ENCODE measurements around the gene SLC6A6.

The SLC6A6 gene

GRCh38 chr3:14478956-14479550 lies 76.6 kb downstream of the SLC6A6 start:
- Histone ChIP-seq H3K27ac (no peak overlapping the region), H3K36me3 (replicated peaks) (peaks cover 48% of the 10 kb centered on the region), H3K27me3 (replicated peaks) (no peaks in the 10 kb centered on the region), H3K4me3 (ENCODE audit: low read depth, low read length) (no peak overlapping the region)
- DNase-seq: no peak
- TF ChIP-seq, protein P1, sequence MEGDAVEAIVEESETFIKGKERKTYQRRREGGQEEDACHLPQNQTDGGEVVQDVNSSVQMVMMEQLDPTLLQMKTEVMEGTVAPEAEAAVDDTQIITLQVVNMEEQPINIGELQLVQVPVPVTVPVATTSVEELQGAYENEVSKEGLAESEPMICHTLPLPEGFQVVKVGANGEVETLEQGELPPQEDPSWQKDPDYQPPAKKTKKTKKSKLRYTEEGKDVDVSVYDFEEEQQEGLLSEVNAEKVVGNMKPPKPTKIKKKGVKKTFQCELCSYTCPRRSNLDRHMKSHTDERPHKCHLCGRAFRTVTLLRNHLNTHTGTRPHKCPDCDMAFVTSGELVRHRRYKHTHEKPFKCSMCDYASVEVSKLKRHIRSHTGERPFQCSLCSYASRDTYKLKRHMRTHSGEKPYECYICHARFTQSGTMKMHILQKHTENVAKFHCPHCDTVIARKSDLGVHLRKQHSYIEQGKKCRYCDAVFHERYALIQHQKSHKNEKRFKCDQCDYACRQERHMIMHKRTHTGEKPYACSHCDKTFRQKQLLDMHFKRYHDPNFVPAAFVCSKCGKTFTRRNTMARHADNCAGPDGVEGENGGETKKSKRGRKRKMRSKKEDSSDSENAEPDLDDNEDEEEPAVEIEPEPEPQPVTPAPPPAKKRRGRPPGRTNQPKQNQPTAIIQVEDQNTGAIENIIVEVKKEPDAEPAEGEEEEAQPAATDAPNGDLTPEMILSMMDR (IDR thresholded peaks at IDR 0.05; ENCODE audit: low read depth, low read length, missing control alignments): no peak
- in situ Hi-C loops (cut with HindIII; ENCODE audit: low pct_ligation_motif_present, low sequenced_read_pairs): no loop called here

DNA sequence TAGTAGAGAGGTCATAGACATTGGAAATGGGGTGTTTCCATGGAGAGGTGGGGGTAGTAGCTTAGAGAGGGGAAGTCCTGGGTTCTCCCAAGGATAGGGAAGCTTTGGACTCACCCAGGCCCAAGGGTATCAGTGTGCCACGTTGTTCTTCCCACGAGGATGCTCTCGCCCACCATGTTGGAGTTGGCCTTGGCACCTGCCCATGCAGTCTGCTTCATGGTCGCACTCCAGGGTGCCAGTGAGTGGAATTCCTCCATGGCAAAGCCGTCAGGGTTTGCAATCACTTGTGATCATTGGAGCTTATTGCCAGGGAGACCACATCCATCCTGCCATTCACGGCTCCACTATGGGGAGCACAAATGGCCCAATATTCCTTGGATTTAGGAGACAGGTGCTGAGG lies 77.2 kb downstream of the SLC6A6 start:
- H3K27ac ChIP-seq: peak overlapping the region; percentile 64
- in situ Hi-C loops (cut with HindIII; ENCODE audit: low pct_ligation_motif_present, low sequenced_read_pairs): no loop called here
- DNase-seq: no peak
- no peak overlapping the region for H3K4me3 ChIP-seq (ENCODE audit: low read depth, low read length)
- peaks cover 50% of the 10 kb centered on the region for H3K36me3 ChIP-seq (replicated peaks)
- H3K27me3 ChIP-seq (replicated peaks): no peaks in the 10 kb centered on the region
- TF ChIP-seq, protein P1 (IDR thresholded peaks at IDR 0.05; ENCODE audit: low read depth, low read length, missing control alignments): no peak

- peaks cover 54% of the 10 kb centered on the region for H3K36me3 ChIP-seq (replicated peaks)
- TF ChIP-seq, protein P1 (IDR thresholded peaks at IDR 0.05; ENCODE audit: low read depth, low read length, missing control alignments): no peak
- in situ Hi-C loops (cut with HindIII; ENCODE audit: low pct_ligation_motif_present, low sequenced_read_pairs): no loop called here
- DNase-seq: peak; percentile 94
- H3K27ac ChIP-seq: peak overlapping the region; percentile 64
- no peak overlapping the region for H3K4me3 ChIP-seq (ENCODE audit: low read depth, low read length)
- no peaks in the 10 kb centered on the region for H3K27me3 ChIP-seq (replicated peaks)
These were observed 78.0 kb downstream of the SLC6A6 start for GRCh38 chr3:14480207-14481017.

GRCh38 chr3:14481018-14481645 lies 78.7 kb downstream of the SLC6A6 start:
- Histone ChIP-seq H3K36me3 (replicated peaks) (peaks cover 58% of the 10 kb centered on the region), H3K27me3 (replicated peaks) (no peaks in the 10 kb centered on the region), H3K27ac (no peak overlapping the region), H3K4me3 (ENCODE audit: low read depth, low read length) (no peak overlapping the region)
- TF ChIP-seq, protein P1 (IDR thresholded peaks at IDR 0.05; ENCODE audit: low read depth, low read length, missing control alignments): no peak
- in situ Hi-C loops (cut with HindIII; ENCODE audit: low pct_ligation_motif_present, low sequenced_read_pairs): no loop called here
- DNase-seq: no peak

DNA sequence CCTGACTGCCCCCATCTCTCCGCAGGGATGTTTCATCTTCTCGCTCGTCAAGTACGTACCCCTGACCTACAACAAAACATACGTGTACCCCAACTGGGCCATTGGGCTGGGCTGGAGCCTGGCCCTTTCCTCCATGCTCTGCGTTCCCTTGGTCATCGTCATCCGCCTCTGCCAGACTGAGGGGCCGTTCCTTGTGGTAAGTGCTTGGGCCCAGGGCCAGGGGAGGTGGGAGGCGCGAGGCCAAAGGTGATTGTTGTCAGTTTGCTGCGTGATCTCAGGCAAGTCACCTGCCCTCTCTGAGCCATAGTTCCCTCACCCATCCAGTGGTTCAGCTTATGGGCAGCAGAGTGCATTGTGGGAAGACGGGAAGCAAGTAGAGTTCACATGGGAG lies 79.2 kb downstream of the SLC6A6 start:
- TF ChIP-seq, protein P1 (IDR thresholded peaks at IDR 0.05; ENCODE audit: low read depth, low read length, missing control alignments): no peak
- DNase-seq: no peak
- Histone ChIP-seq H3K27ac (no peak overlapping the region), H3K36me3 (replicated peaks) (peaks cover 58% of the 10 kb centered on the region), H3K27me3 (replicated peaks) (no peaks in the 10 kb centered on the region), H3K4me3 (ENCODE audit: low read depth, low read length) (no peak overlapping the region)
- in situ Hi-C loops (cut with HindIII; ENCODE audit: low pct_ligation_motif_present, low sequenced_read_pairs): no loop called here
